Caco-2 (cell line): Measurements from ENCODE around the gene DNAJC21. TPM values are rescaled to one million over a fixed set of nuclear protein-coding genes. Genes with fewer than 3 reads are reported as not detected.

Experiments
- BruUV-seq: library from RNA; stranded (reverse); fragments of 400-500 nt; replicated peaks from 2 replicates; lab custom pipeline; 2021; lab: Mats Ljungman, UMichigan
- CTCF ChIA-PET: fragments of 300-600 bp; sonication (Branson Sonifier 250); formaldehyde crosslinking; loops from one replicate; lab custom pipeline; 2022; ENCODE audit warnings: antibody characterized with exemption; lab: Charles Lee
- POLR2A ChIA-PET: fragments of 300-600 bp; sonication (Branson Sonifier 250); formaldehyde crosslinking; loops from one replicate; lab custom pipeline; 2022; ENCODE audit warnings: antibody characterized with exemption; lab: Charles Lee
- DNase-seq, 2 experiments: peaks; one replicate each; pipeline versions ENCODE4 v3.0.0 to v3.0.0-alpha.2; 2020 to 2022
- H3K27me3 ChIP-seq: replicated peaks from 2 replicates; pipeline ENCODE4 v1.6.0; 2011; ENCODE audit warnings: low read length; ENCODE audit not compliant: control insufficient read depth, insufficient read depth
- H3K36me3 ChIP-seq: 2 replicates; pipeline ENCODE4 v1.5.1; 2011; ENCODE audit warnings: low read length; ENCODE audit not compliant: control insufficient read depth, insufficient read depth
- H3K4me1 ChIP-seq: fragments of 250-450 bp; sonication (Bioruptor Pico); 2 replicates; pipeline ENCODE4 v1.5.1; 2020; ENCODE audit warnings: mild to moderate bottlenecking
- H3K4me3 ChIP-seq: 2 replicates; pipeline ENCODE4 v1.5.1; 2011; ENCODE audit warnings: low read depth, mild to moderate bottlenecking, control low read depth, low read length
- H3K9me3 ChIP-seq: fragments of 250-450 bp; sonication (Bioruptor Pico); 2 replicates; pipeline ENCODE4 v1.5.1; 2020; ENCODE audit warnings: mild to moderate bottlenecking, moderate library complexity
- H3K27ac Mint-ChIP-seq: one replicate; pipeline ENCODE4 v1.8.0; 2022; ENCODE audit warnings: mixed read lengths; ENCODE audit not compliant: unreplicated experiment
- H3K27me3 Mint-ChIP-seq: one replicate; pipeline ENCODE4 v1.8.0; 2022; ENCODE audit warnings: mixed read lengths; ENCODE audit not compliant: insufficient read depth, unreplicated experiment
- H3K36me3 Mint-ChIP-seq: one replicate; pipeline ENCODE4 v1.8.0; 2022; ENCODE audit warnings: mild to moderate bottlenecking, mixed read lengths; ENCODE audit not compliant: insufficient read depth, unreplicated experiment
- H3K4me1 Mint-ChIP-seq: one replicate; pipeline ENCODE4 v1.8.0; 2022; ENCODE audit warnings: low read depth, mixed read lengths; ENCODE audit not compliant: unreplicated experiment
- H3K4me3 Mint-ChIP-seq: one replicate; pipeline ENCODE4 v1.8.0; 2022; ENCODE audit warnings: mild to moderate bottlenecking, moderate library complexity, mixed read lengths; ENCODE audit not compliant: unreplicated experiment
- H3K9me3 Mint-ChIP-seq: one replicate; pipeline ENCODE4 v1.8.0; 2022; ENCODE audit warnings: mixed read lengths; ENCODE audit not compliant: unreplicated experiment
- intact Hi-C: fragments of 100-400 bp; cut with micrococcal nuclease; formaldehyde crosslinking; loops from one replicate; pipeline ENCODE4 v1.10.0; 2022; ENCODE audit not compliant: unreplicated experiment
- total RNA-seq: library from RNA; stranded (reverse); gene quantifications from 2 replicates; pipeline ENCODE4 v1.2.3, GENCODE V29; 2022
- TF ChIP-seq, protein P1 (sequence below), 2 experiments: fragments of 200-600 bp in 1 of 2; IDR thresholded peaks; 1 replicate in 1 of 2; 2 replicates in 1 of 2; pipeline versions ENCODE4 v1.5.1 to v1.8.0; 2011 to 2022; ENCODE audit warnings: antibody characterized with exemption in 1 of 2, control low read depth in 1 of 2, inconsistent platforms in 1 of 2, low read depth in 1 of 2, low read length in 1 of 2, mild to moderate bottlenecking in 1 of 2, moderate library complexity in 1 of 2; ENCODE audit not compliant: insufficient read depth in 1 of 2, severe bottlenecking in 1 of 2, unreplicated experiment in 1 of 2

The DNAJC21 gene
- total RNA-seq, 1 experiment from 2014 or later, result 66.0 TPM

DNA sequence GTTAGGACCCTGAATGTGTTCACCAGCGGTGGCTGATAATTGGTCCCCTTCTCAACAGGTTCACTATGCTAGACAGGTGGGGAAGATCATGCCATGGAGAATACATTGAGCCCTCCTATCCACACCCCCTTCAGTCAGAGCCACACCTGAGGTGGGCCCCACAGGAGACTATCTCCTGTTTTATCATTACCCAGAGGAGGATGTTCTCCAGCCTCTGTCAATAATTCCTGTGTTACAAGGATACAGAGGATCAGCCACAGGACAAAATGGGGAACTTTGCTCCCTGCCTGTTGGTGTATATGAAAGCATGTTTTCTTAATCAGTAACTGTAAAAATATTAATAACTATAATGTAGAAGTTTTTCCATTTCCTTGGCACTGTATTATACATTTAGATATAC lies 40.0 kb upstream of the DNAJC21 start:
- no peaks in the 10 kb centered on the region for H3K36me3 ChIP-seq
- no peaks in the 10 kb centered on the region for H3K4me1 Mint-ChIP-seq
- no peaks in the 10 kb centered on the region for H3K27me3 ChIP-seq
- H3K4me3 Mint-ChIP-seq, result no peak overlapping the region
- DNase-seq, result no peak
- H3K9me3 Mint-ChIP-seq, result no peaks in the 10 kb centered on the region
- H3K36me3 Mint-ChIP-seq, result no peaks in the 10 kb centered on the region
- no peaks in the 10 kb centered on the region for H3K9me3 ChIP-seq
- CTCF ChIA-PET, result no interaction called here
- intact Hi-C loops, result no loop called here
- no peaks in the 10 kb centered on the region for H3K4me1 ChIP-seq
- no peak overlapping the region for H3K4me3 ChIP-seq
- TF ChIP-seq, protein P1, sequence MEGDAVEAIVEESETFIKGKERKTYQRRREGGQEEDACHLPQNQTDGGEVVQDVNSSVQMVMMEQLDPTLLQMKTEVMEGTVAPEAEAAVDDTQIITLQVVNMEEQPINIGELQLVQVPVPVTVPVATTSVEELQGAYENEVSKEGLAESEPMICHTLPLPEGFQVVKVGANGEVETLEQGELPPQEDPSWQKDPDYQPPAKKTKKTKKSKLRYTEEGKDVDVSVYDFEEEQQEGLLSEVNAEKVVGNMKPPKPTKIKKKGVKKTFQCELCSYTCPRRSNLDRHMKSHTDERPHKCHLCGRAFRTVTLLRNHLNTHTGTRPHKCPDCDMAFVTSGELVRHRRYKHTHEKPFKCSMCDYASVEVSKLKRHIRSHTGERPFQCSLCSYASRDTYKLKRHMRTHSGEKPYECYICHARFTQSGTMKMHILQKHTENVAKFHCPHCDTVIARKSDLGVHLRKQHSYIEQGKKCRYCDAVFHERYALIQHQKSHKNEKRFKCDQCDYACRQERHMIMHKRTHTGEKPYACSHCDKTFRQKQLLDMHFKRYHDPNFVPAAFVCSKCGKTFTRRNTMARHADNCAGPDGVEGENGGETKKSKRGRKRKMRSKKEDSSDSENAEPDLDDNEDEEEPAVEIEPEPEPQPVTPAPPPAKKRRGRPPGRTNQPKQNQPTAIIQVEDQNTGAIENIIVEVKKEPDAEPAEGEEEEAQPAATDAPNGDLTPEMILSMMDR (IDR thresholded peaks at IDR 0.05; ENCODE audit: insufficient read depth in 1 of 2, low read depth in 1 of 2, low read length in 1 of 2, severe bottlenecking in 1 of 2, unreplicated experiment in 1 of 2), result no peak
- H3K27ac Mint-ChIP-seq, result no peak overlapping the region
- POLR2A ChIA-PET, result no interaction called here
- BruUV-seq, result no TSS peak
- no peaks in the 10 kb centered on the region for H3K27me3 Mint-ChIP-seq

DNA sequence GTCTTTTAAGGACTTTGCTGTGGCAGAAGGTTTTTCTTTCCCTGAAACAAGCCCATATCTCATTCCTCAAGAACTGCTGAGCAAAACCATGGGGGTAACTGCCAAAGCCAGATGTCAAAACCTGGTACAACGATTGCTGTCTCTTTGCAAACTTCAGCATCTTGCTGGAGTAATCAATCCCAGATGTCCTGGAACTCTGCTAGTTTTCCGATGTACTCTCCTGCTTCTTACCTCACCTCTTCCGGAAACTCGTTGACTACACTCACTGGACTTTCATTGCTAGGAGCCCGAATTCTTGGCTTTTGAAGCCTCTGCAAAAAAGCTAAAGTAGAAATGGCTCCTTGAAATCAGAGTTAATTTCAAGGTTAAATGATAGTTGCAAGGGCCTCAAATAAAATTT lies 37.4 kb upstream of the DNAJC21 start:
- CTCF ChIA-PET, result no interaction called here
- Mint-ChIP-seq H3K36me3 (no peaks in the 10 kb centered on the region), H3K4me1 (no peaks in the 10 kb centered on the region), H3K27ac (no peak overlapping the region), H3K9me3 (no peaks in the 10 kb centered on the region), H3K4me3 (no peak overlapping the region), H3K27me3 (no peaks in the 10 kb centered on the region)
- H3K9me3 ChIP-seq, result no peaks in the 10 kb centered on the region
- H3K4me3 ChIP-seq, result no peak overlapping the region
- TF ChIP-seq, protein P1 (IDR thresholded peaks at IDR 0.05; ENCODE audit: insufficient read depth in 1 of 2, low read depth in 1 of 2, low read length in 1 of 2, severe bottlenecking in 1 of 2, unreplicated experiment in 1 of 2), result no peak
- H3K36me3 ChIP-seq, result no peaks in the 10 kb centered on the region
- intact Hi-C loops, result no loop called here
- no peak for DNase-seq
- POLR2A ChIA-PET, result no interaction called here
- peaks cover 7% of the 10 kb centered on the region; the same call in 1 of the 2 replicates for H3K4me1 ChIP-seq
- H3K27me3 ChIP-seq, result no peaks in the 10 kb centered on the region
- no TSS peak for BruUV-seq

DNA sequence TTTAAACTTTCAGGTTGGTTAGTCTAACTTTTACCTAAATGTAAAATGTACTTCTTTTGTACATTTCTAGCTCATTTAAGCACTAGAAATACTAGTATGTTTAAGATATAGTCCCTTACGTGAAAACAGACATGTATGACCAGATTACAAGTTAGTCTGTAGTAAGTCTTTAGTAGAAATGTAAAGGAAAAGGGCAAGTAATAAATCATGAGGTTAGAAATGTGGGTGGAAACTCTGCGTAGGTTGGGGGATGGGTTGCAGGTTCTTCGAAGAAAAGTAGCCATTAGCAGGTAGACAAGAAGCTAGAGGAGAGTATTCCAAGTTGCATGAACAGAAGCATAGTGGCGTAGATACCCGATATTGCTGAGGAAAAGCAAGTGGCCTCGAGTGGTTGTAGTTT lies 36.9 kb upstream of the DNAJC21 start:
- H3K27ac Mint-ChIP-seq, result no peak overlapping the region
- POLR2A ChIA-PET, result no interaction called here
- H3K4me1 Mint-ChIP-seq, result no peaks in the 10 kb centered on the region
- intact Hi-C loops, result no loop called here
- peaks cover 8% of the 10 kb centered on the region; the same call in 1 of the 2 replicates for H3K4me1 ChIP-seq
- H3K27me3 Mint-ChIP-seq, result no peaks in the 10 kb centered on the region
- TF ChIP-seq, protein P1 (IDR thresholded peaks at IDR 0.05; ENCODE audit: insufficient read depth in 1 of 2, low read depth in 1 of 2, low read length in 1 of 2, severe bottlenecking in 1 of 2, unreplicated experiment in 1 of 2), result no peak
- no peak overlapping the region for H3K4me3 Mint-ChIP-seq
- no peaks in the 10 kb centered on the region for H3K36me3 ChIP-seq
- no peak overlapping the region for H3K4me3 ChIP-seq
- no TSS peak for BruUV-seq
- no peaks in the 10 kb centered on the region for H3K9me3 Mint-ChIP-seq
- H3K27me3 ChIP-seq, result no peaks in the 10 kb centered on the region
- no peaks in the 10 kb centered on the region for H3K9me3 ChIP-seq
- DNase-seq, result no peak
- H3K36me3 Mint-ChIP-seq, result no peaks in the 10 kb centered on the region
- CTCF ChIA-PET, result no interaction called here
